GM21786 (cell line): ENCODE data around the gene BMPER.

ENCODE experiments used
- ATAC-seq: cut with Tn5 transposase; IDR thresholded peaks from one replicate; pipeline ENCODE4 v1.9.1; 2021; ENCODE audit not compliant: unreplicated experiment

BMPER gene

GRCh38 chr7:33887266-33887975 is 17.9 kb upstream of the BMPER start:
- ATAC-seq, result no peak

DNA sequence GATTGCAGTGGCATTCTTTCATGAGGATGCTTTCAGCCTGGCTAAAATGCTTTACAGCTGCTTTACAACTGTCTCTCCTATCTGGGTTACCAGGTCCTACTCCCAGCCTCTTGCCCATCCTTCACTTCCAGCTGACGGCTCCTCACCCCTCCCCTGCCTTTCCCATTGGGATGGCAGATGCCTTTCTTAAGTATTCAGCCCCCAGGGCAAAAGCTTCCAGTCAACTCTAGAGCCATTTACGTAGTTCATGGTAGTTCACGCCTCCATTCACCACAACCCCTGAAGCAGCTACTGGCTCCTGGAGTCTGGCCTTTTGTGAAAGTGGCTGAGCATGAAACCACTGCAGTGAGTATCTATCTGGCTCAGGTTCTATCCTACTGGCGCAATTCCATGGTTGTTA is 17.2 kb upstream of the BMPER start:
- no peak for ATAC-seq

DNA sequence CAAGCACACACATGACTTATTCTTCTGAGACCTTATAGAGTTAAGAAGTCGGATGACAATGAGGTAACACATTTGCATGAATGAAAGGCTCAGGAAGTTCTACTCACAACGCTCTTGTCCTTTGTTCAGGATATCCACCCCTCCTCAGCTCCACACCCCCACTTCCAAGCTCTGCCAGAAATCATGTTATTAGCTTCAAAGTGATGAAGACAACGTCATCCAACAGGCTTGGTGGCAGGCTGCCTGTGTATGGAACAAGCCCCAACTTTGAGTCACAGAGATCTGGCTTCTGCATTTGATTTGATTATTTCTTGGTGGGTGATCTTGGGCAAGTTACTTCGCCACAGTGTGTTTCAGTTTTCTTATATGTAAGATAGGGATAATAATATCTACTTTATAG is 12.4 kb upstream of the BMPER start:
- no peak for ATAC-seq

- no peak for ATAC-seq
Measured at GRCh38 chr7:33893377-33893776, 12.0 kb upstream of the BMPER start.

- peak; percentile 98 for ATAC-seq
Measured at GRCh38 chr7:33895025-33895804, 10.1 kb upstream of the BMPER start.

GRCh38 chr7:33900501-33900900 is 4.8 kb upstream of the BMPER start:
- no peak for ATAC-seq

GRCh38 chr7:33901199-33901598 is 4.1 kb upstream of the BMPER start:
- ATAC-seq, result no peak

DNA sequence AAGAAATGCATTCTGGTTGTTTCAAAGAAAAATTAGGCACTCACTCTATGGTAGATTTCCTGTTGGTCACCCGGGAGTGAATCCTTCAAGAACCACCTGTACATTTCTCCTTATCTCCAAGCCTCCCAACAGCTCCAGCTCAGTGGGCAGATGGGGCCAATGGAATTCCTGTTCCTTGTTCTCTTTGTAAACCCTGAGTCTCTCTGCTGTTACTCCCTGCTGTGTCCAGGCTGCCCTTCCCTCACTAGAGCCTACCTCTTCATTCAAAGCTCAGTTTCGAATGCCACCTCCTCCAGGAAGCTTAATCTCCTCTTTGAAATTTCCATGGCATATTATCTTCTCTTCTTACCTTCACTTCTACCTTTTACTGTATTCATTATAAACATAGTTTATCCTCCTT is 3.5 kb upstream of the BMPER start:
- ATAC-seq, result no peak

- no peak for ATAC-seq
Measured at GRCh38 chr7:33902746-33903145, 2.6 kb upstream of the BMPER start.

DNA sequence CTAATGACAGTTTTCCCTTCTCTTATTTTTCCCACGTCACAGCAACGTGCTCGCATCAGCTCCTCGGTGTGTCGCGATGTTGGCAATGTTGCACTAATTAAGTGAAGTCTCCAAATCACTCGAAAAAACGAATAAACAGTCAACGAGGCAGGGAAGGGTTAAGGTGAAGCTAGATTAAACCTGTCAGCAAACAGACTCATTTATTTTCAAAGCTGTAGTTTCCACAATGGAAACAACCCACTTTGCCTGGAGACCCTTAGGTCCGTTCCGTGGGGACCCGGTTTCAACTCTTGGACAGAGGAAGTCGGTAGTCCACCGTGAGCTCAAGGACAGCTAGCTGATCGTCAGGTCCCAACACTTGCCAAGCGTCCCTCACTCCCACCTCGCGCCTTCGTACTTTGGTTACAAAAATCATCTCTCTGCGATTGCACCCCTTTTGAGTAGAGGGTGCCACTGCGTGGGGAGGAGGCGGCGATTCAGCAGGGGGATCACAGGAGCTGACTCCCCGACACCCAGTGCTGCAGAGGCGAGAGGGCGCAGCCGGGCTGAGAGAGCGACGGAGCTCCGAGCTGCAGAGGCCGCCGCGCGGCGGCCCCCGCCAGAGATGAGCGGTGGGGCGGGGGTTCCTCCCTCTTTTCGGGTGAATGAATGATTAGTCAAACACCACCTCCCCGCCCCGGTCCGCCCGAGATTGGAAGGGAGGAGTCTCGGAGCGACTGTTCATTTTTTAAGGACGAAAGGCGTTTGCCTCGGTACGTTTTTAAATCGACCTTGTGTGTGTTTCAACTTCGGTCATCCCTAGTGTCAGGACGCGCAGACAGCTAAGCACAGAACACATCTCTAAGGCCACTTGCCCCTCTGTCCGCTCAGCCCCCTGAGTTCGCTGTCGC is 1.3 kb upstream of the BMPER start:
- no peak for ATAC-seq

DNA sequence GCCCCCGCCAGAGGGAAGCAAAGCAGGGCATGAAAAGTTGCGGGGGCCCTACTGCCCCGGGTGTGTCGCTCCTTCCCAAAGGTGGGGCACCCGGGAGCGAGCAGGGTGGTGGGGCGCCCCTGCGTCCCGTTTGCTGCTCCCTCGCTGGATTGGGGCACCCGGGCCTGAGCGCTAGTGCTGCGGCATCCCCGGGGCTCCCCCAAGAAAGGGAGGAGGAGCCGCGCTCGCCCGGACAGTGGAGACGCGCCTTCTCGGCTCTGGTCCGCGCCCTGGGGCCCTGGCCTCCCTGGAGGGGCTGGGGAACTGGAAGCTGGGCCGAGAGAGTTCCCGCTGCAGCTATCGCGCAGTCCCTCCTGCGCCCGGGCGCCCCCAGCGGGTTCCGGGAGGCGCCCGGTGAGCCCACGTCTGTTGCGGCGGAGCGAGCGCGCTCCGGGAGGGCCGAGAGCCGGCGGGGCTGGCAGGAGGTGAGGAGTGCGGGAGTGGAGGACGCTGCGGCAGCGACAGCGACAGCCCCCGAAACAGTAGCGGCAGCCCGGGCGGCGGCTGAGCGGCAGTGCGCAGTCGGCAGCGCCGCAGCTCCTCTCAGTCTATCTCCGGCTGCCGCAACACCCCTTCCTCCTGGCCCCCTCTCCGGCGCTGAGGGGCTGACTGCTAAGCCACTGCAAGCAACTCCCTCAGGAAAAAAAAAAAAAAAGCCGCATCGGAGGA is 504 bp upstream of the BMPER start:
- no peak for ATAC-seq

- no peak for ATAC-seq
Measured at GRCh38 chr7:33906697-33907096, 1.4 kb downstream of the BMPER start.

DNA sequence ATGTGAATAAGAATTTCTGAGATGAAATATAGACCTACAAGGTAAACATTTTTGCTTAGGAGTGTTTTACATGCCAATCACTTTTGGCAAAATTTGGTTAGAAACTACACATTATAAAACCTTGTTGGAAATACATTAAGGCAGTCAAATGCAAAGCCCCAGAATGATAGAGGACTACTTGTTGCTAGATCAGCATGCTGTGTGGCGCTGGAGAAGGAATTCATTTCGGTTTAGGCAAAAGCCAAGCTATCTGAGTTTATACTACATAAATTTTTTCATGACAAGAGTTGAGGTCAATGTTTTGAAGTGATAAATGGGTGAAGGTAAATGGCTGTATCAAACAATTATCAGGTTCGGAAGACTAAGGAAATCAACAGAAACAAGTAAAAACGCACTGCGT is 2.3 kb downstream of the BMPER start:
- ATAC-seq, result no peak

GRCh38 chr7:33909318-33909717 is 4.0 kb downstream of the BMPER start:
- no peak for ATAC-seq

- no peak for ATAC-seq
Measured at GRCh38 chr7:33909755-33910154, 4.4 kb downstream of the BMPER start.

- no peak for ATAC-seq
Measured at GRCh38 chr7:33910756-33911155, 5.4 kb downstream of the BMPER start.

GRCh38 chr7:33916357-33917081 is 11.2 kb downstream of the BMPER start:
- no peak for ATAC-seq

GRCh38 chr7:33917661-33918060 is 12.3 kb downstream of the BMPER start:
- ATAC-seq, result no peak

GRCh38 chr7:33918438-33919143 is 13.3 kb downstream of the BMPER start:
- no peak for ATAC-seq

GRCh38 chr7:33919449-33919848 is 14.1 kb downstream of the BMPER start:
- no peak for ATAC-seq
